Prostate gland (tissue), 2 donors: Measurements from ENCODE around the gene KCNJ14. TPM values are rescaled to one million over a fixed set of nuclear protein-coding genes. Genes with fewer than 3 reads are reported as not detected.

Experiments used
- DNase-seq: peaks from one replicate; pipeline ENCODE4 v3.0.0-alpha.2; 2019; ENCODE audit warnings: low spot score
- H3K27ac ChIP-seq, 2 donors: fragments of 200-600 bp; sonication (generic); 2 replicates each; pipeline ENCODE4 v1.5.1; 2017 to 2019
- H3K27me3 ChIP-seq: fragments of 200-600 bp; sonication (generic); replicated peaks from 2 replicates; pipeline ENCODE4 v1.5.1; 2019; ENCODE audit not compliant: insufficient read depth
- H3K36me3 ChIP-seq, 2 donors: fragments of 200-600 bp; sonication (generic); 1 replicate in 1 of 2; 2 replicates in 1 of 2; pipeline versions ENCODE4 v1.5.1 to v1.8.1; 2017 to 2019
- H3K4me1 ChIP-seq: fragments of 200-600 bp; sonication (generic); replicated peaks from 2 replicates; pipeline ENCODE4 v1.5.1; 2019
- H3K4me3 ChIP-seq, 2 donors: fragments of 200-600 bp; sonication (generic); 2 replicates each; pipeline ENCODE4 v1.5.1; 2017 to 2019
- H3K9me3 ChIP-seq: fragments of 200-600 bp; sonication (generic); 2 replicates; pipeline ENCODE4 v1.5.1; 2017
- POLR2A ChIP-seq: fragments of 450-650 bp; IDR thresholded peaks from one replicate; pipeline ENCODE4 v1.6.1; 2016; ENCODE audit warnings: antibody characterized with exemption, mild to moderate bottlenecking
- POLR2AphosphoS5 ChIP-seq: sonication (generic); formaldehyde crosslinking; IDR thresholded peaks from one replicate; pipeline ENCODE4 v1.6.1; 2017; ENCODE audit warnings: antibody characterized with exemption
- WGBS: methylation state at CpG from one replicate; pipeline ENCODE4 v1.1.5; 2018; 5-methylcytosine and 5-hydroxymethylcytosine counted together
- intact Hi-C: fragments of 100-400 bp; cut with DNase I; formaldehyde crosslinking; loops from one replicate; pipeline ENCODE4 v1.14.2; 2022
- total RNA-seq, 2 donors: library from RNA; depleted of rRNA; stranded (reverse); fragments of >200 nt; gene quantifications; one replicate each; pipeline ENCODE4 v1.1.0, GENCODE V29; 2016
- TF ChIP-seq, protein P1 (sequence below), 4 experiments: fragments of 200-600 bp in 2 of 4; fragments of 450-650 bp in 2 of 4; sonication (generic) in 2 of 4; IDR thresholded peaks; 1 replicate in 3 of 4; 2 replicates in 1 of 4; pipeline ENCODE4 v1.5.1; 2016 to 2019; ENCODE audit warnings: antibody characterized with exemption in 4 of 4, mild to moderate bottlenecking in 2 of 4, moderate library complexity in 2 of 4

KCNJ14 gene
- total RNA-seq, 2 donors from 2014 or later = 0.45 to 2.2 TPM

DNA sequence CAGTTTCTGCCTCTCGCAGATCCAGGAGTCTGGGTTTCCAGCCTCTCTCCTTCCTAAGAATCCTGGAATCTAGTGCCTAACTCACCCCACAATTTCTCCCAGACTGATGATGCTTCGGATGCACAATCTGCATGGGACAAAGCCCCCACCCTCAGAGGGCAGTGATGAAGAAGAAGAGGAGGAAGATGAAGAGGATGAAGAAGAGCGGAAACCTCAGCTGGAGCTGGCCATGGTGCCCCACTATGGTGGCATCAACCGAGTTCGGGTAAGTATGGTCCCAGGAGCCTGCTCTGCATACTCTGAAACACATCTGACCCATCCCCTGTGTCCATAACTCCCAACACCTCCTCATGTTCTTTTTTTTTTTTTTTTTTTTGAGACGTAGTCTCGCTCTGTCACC is 8.8 kb upstream of the KCNJ14 start:
- Histone ChIP-seq H3K36me3 (peaks cover 2 to 11% of the 10 kb centered on the region in 2 donors), H3K27ac (peak overlapping the region in 1 of 2 donors; percentile 94), H3K4me3 (peak overlapping the region; percentile 82 to 93), H3K9me3 (no peaks in the 10 kb centered on the region), H3K27me3 (no peaks in the 10 kb centered on the region), H3K4me1 (peaks cover 4% of the 10 kb centered on the region)
- no peak for DNase-seq
- intact Hi-C loops = no loop called here
- TF ChIP-seq POLR2A (no peak), POLR2AphosphoS5 (no peak)
- TF ChIP-seq, protein P1, sequence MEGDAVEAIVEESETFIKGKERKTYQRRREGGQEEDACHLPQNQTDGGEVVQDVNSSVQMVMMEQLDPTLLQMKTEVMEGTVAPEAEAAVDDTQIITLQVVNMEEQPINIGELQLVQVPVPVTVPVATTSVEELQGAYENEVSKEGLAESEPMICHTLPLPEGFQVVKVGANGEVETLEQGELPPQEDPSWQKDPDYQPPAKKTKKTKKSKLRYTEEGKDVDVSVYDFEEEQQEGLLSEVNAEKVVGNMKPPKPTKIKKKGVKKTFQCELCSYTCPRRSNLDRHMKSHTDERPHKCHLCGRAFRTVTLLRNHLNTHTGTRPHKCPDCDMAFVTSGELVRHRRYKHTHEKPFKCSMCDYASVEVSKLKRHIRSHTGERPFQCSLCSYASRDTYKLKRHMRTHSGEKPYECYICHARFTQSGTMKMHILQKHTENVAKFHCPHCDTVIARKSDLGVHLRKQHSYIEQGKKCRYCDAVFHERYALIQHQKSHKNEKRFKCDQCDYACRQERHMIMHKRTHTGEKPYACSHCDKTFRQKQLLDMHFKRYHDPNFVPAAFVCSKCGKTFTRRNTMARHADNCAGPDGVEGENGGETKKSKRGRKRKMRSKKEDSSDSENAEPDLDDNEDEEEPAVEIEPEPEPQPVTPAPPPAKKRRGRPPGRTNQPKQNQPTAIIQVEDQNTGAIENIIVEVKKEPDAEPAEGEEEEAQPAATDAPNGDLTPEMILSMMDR (IDR thresholded peaks at IDR 0.05) = no peak
- 78% methylated on average over 7 of the region's 7 CpGs for WGBS

DNA sequence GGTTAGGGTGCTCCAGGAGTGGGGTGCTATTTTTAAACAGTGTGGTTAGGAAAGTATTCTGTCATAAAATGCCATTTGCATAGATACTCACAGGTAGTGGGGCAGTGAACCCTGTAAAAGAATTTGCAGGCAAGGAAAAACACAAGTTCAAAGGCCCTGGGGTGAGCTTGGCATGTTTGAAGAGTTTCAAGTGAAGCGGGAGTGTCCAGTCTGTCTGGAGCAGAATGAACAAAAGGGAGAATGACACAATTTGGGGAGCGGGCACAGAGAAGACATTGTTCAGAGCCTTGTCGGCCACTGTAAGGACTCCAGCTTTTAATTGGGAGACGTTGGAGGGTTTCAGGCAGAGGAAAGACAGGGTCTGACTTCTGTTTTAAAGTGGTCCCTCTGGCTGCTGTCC is 6.8 kb upstream of the KCNJ14 start:
- no peaks in the 10 kb centered on the region for H3K27me3 ChIP-seq
- H3K36me3 ChIP-seq = peaks cover 4 to 22% of the 10 kb centered on the region in 2 donors
- H3K27ac ChIP-seq = no peak overlapping the region
- no peaks in the 10 kb centered on the region for H3K9me3 ChIP-seq
- peaks cover 4% of the 10 kb centered on the region for H3K4me1 ChIP-seq
- intact Hi-C loops = no loop called here
- WGBS = 93% methylated on average over 4 of the region's 4 CpGs
- H3K4me3 ChIP-seq = no peak overlapping the region
- no peak for DNase-seq
- TF ChIP-seq POLR2A (no peak), POLR2AphosphoS5 (no peak)
- TF ChIP-seq, protein P1 (IDR thresholded peaks at IDR 0.05) = no peak

GRCh38 chr19:48450441-48450840 is 4.9 kb upstream of the KCNJ14 start:
- DNase-seq = no peak

DNA sequence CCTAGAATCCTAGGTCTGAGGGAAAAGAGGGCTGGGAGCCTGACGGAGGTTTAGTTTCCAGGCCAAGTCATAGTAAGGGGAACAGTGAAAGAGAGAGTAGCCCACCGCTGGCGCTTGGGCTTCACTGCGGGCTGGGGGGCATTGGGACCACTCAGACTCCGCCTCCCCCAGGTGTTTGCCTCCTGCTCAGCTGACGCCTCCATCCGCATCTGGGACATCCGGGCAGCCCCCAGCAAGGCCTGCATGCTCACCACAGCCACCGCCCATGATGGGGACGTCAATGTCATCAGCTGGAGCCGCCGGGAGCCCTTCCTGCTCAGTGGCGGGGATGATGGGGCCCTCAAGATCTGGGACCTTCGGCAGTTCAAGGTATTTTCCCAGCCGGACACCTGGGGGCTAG is 4.5 kb upstream of the KCNJ14 start:
- H3K36me3 ChIP-seq = peaks cover 4 to 22% of the 10 kb centered on the region in 2 donors
- no peaks in the 10 kb centered on the region for H3K9me3 ChIP-seq
- WGBS = 93% methylated on average over 15 of the region's 15 CpGs
- no peaks in the 10 kb centered on the region for H3K27me3 ChIP-seq
- no peaks in the 10 kb centered on the region for H3K4me1 ChIP-seq
- intact Hi-C loops = no loop called here
- no peak overlapping the region for H3K27ac ChIP-seq
- H3K4me3 ChIP-seq = no peak overlapping the region
- no peak for DNase-seq
- TF ChIP-seq POLR2A (no peak), POLR2AphosphoS5 (no peak)
- TF ChIP-seq, protein P1 (IDR thresholded peaks at IDR 0.05) = no peak

More at GRCh38 chr19:48450441-48450840, 4.9 kb upstream of the KCNJ14 start:
- Histone ChIP-seq H3K4me3 (no peak overlapping the region), H3K27me3 (no peaks in the 10 kb centered on the region), H3K27ac (no peak overlapping the region), H3K36me3 (peaks cover 4 to 22% of the 10 kb centered on the region in 2 donors), H3K9me3 (no peaks in the 10 kb centered on the region), H3K4me1 (no peaks in the 10 kb centered on the region)
- intact Hi-C loops = no loop called here
- no peak for TF ChIP-seq POLR2A
- TF ChIP-seq, protein P1 (IDR thresholded peaks at IDR 0.05) = no peak
- no peak for TF ChIP-seq POLR2AphosphoS5
- 92% methylated on average over 23 of the region's 23 CpGs for WGBS

GRCh38 chr19:48451624-48452023 is 3.8 kb upstream of the KCNJ14 start:
- intact Hi-C loops = no loop called here
- Histone ChIP-seq H3K27me3 (no peaks in the 10 kb centered on the region), H3K4me3 (no peak overlapping the region), H3K9me3 (no peaks in the 10 kb centered on the region), H3K36me3 (peaks cover 4 to 22% of the 10 kb centered on the region in 2 donors), H3K27ac (no peak overlapping the region), H3K4me1 (no peaks in the 10 kb centered on the region)
- 91% methylated on average over 12 of the region's 12 CpGs for WGBS
- DNase-seq = no peak
- TF ChIP-seq, protein P1 (IDR thresholded peaks at IDR 0.05) = no peak
- no peak for TF ChIP-seq POLR2AphosphoS5
- TF ChIP-seq POLR2A = no peak
